Type B pancreatic cell (in vitro differentiated cells): Measurements from ENCODE around the gene DCDC2B. TPM values are rescaled to one million over a fixed set of nuclear protein-coding genes. Genes with fewer than 3 reads are reported as not detected.

Experiments used
- DNase-seq: peaks from one replicate; pipeline ENCODE4 v3.0.0; 2021; ENCODE audit warnings: mixed read lengths; ENCODE audit not compliant: unreplicated experiment; ENCODE audit errors: extremely low spot score
- H3K27ac Mint-ChIP-seq: 2 replicates; pipeline ENCODE4 v1.8.0; 2021; ENCODE audit warnings: mild to moderate bottlenecking, mixed read lengths
- H3K27me3 Mint-ChIP-seq: 2 replicates; pipeline ENCODE4 v1.8.0; 2021; ENCODE audit warnings: mixed read lengths
- H3K36me3 Mint-ChIP-seq: 2 replicates; pipeline ENCODE4 v1.8.0; 2021; ENCODE audit warnings: mixed read lengths
- H3K4me1 Mint-ChIP-seq: one replicate; pipeline ENCODE4 v1.8.0; 2021; ENCODE audit warnings: mixed read lengths; ENCODE audit not compliant: unreplicated experiment
- H3K4me3 Mint-ChIP-seq: 2 replicates; pipeline ENCODE4 v1.8.0; 2021; ENCODE audit warnings: mild to moderate bottlenecking, mixed read lengths
- H3K9me3 Mint-ChIP-seq: 2 replicates; pipeline ENCODE4 v1.8.0; 2021; ENCODE audit warnings: mixed read lengths
- total RNA-seq: library from RNA; stranded (reverse); gene quantifications from 2 replicates; pipeline ENCODE4 v1.2.1, GENCODE V29; 2021; ENCODE audit warnings: low replicate concordance
- TF ChIP-seq, protein P1 (sequence below): fragments of 200-600 bp; sonication (generic); conservative IDR thresholded peaks from 2 replicates; pipeline ENCODE4 v1.5.0; 2021; ENCODE audit warnings: antibody characterized with exemption, mild to moderate bottlenecking

DCDC2B gene
- total RNA-seq, 1 donor from 2014 or later: not detected

DNA sequence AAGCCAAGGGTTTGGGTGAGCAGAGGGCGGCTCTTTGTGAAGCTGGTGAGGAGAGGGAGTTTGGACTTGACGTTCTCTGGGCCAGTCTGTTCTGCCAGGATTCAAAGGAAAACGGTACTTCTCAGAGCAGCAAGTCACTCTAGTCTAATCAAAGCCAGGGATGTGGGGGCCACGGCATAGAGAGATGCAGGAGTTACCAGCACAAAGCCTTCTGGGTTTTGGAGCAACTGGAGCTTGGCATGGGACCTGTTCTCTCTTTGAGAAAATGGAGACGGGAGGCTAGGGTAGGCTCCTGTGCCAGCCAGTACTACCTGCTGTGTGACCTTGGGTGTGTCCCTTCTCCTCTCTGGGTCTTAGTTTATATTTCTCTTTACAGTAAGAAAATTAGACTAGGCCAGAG is 27.3 kb upstream of the DCDC2B start:
- H3K27ac Mint-ChIP-seq: peak overlapping the region; percentile 90
- TF ChIP-seq, protein P1, sequence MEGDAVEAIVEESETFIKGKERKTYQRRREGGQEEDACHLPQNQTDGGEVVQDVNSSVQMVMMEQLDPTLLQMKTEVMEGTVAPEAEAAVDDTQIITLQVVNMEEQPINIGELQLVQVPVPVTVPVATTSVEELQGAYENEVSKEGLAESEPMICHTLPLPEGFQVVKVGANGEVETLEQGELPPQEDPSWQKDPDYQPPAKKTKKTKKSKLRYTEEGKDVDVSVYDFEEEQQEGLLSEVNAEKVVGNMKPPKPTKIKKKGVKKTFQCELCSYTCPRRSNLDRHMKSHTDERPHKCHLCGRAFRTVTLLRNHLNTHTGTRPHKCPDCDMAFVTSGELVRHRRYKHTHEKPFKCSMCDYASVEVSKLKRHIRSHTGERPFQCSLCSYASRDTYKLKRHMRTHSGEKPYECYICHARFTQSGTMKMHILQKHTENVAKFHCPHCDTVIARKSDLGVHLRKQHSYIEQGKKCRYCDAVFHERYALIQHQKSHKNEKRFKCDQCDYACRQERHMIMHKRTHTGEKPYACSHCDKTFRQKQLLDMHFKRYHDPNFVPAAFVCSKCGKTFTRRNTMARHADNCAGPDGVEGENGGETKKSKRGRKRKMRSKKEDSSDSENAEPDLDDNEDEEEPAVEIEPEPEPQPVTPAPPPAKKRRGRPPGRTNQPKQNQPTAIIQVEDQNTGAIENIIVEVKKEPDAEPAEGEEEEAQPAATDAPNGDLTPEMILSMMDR: no peak
- peak overlapping the region; percentile 96 for H3K4me3 Mint-ChIP-seq
- H3K27me3 Mint-ChIP-seq: no peaks in the 10 kb centered on the region
- DNase-seq: no peak
- H3K4me1 Mint-ChIP-seq: peaks cover 33% of the 10 kb centered on the region
- H3K9me3 Mint-ChIP-seq: no peaks in the 10 kb centered on the region
- H3K36me3 Mint-ChIP-seq: peaks cover 38% of the 10 kb centered on the region

DNA sequence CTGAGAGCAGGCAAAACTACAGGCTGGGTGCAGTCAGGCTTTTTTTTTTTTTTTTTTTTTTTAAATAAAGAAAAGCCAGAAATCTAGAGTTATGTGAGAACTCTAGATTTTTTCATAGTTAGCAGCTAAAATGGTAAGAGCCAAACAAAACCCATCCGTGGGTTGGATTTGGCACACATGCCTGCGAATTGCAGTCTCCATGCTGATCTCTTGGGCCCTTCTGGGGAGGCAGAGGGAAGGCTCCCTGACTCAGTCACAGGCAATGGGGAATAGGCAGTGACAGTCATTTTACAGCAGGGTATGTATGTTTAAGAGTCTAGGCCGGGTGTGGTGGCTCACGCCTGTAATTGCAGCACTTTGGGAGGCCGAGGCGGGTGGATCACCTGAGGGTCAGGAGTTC is 26.8 kb upstream of the DCDC2B start:
- no peaks in the 10 kb centered on the region for H3K9me3 Mint-ChIP-seq
- peak overlapping the region; percentile 44 for H3K4me3 Mint-ChIP-seq

DNA sequence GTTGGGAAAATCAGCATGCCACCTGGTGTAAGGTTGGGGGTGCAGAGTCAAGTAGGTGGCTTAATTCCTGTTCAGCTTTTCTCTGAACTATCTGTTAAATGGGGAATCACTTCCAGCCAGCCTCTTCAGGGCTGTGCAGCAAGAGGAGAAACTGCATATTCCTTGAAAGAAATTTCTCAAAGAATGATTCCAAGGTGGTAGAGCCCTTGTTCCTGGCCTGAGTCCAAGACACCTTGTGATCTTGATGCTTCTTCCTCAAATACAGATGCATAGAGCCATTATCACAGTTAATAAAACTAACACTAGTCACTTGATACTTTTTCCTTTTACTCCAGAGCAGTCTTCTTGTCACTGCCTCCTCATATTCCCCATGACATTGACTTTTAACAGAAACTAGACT is 24.2 kb upstream of the DCDC2B start:
- Mint-ChIP-seq H3K4me1 (peaks cover 33% of the 10 kb centered on the region), H3K4me3 (no peak overlapping the region), H3K36me3 (peaks cover 39% of the 10 kb centered on the region), H3K9me3 (no peaks in the 10 kb centered on the region), H3K27ac (no peak overlapping the region), H3K27me3 (no peaks in the 10 kb centered on the region)
- TF ChIP-seq, protein P1: no peak
- no peak for DNase-seq

More for the DNA sequence above, 26.8 kb upstream of the DCDC2B start:
- no peak overlapping the region for H3K27ac Mint-ChIP-seq
- H3K4me1 Mint-ChIP-seq: peaks cover 33% of the 10 kb centered on the region
- no peaks in the 10 kb centered on the region for H3K27me3 Mint-ChIP-seq
- TF ChIP-seq, protein P1: no peak
- DNase-seq: no peak
- H3K36me3 Mint-ChIP-seq: peaks cover 39% of the 10 kb centered on the region

DNA sequence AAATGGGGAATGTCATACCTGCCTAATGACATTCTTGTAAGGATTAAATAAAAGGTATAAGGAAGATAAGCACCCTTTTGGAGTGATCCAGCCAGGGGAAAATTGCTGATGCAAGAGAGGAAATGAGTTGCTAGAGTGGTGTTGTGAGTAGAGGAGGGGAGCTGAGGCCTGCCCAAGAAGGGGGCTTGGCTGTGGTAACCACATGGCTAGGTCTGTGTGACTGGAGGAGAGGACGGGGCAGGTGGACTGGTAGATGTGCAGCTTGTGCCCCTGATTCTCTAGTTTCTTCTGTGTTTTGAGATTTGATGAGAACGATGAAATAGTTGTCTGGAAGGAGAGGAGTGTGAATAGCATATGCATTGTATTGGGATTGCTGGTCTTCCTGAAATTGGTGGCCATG is 22.8 kb upstream of the DCDC2B start:
- H3K27me3 Mint-ChIP-seq: no peaks in the 10 kb centered on the region
- DNase-seq: no peak
- H3K9me3 Mint-ChIP-seq: no peaks in the 10 kb centered on the region
- H3K4me1 Mint-ChIP-seq: peaks cover 24% of the 10 kb centered on the region
- H3K4me3 Mint-ChIP-seq: no peak overlapping the region
- peak overlapping the region; percentile 1 for H3K27ac Mint-ChIP-seq
- peaks cover 36% of the 10 kb centered on the region for H3K36me3 Mint-ChIP-seq
- TF ChIP-seq, protein P1: no peak

DNA sequence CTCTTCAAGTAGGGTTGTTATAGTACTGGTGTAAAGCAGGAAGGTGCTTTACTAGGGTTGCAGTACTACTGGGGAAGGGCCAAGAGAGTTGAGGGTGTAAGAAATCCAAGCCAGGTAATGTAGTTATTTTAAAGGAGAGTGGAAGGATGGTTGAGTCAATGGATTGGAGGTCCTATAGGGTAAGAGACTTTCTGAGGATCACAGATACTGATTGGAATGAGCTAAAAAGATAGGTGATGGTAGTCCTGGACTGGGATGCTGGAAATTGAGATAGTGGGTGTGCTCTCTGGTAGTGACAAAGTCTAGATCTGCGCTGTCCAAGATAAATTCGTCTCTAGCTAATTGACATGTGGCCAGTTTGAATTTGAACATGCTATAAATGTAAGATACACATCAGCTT is 22.4 kb upstream of the DCDC2B start:
- no peaks in the 10 kb centered on the region for H3K9me3 Mint-ChIP-seq
- H3K4me1 Mint-ChIP-seq: peaks cover 20% of the 10 kb centered on the region
- H3K36me3 Mint-ChIP-seq: peaks cover 36% of the 10 kb centered on the region

More for the DNA sequence above, 22.4 kb upstream of the DCDC2B start:
- TF ChIP-seq, protein P1: no peak
- no peak overlapping the region for H3K4me3 Mint-ChIP-seq
- peak overlapping the region; percentile 1 for H3K27ac Mint-ChIP-seq
- no peaks in the 10 kb centered on the region for H3K27me3 Mint-ChIP-seq
- no peak for DNase-seq
